ENCODE results near the gene HKDC1. TPM values are rescaled to one million over a fixed set of nuclear protein-coding genes. Genes with fewer than 3 reads are reported as not detected.

Gene HKDC1
- total and polyA plus RNA-seq, 8 donors = 0.10 to 5.8 (median 0.29) TPM; not detected in 1

DNA sequence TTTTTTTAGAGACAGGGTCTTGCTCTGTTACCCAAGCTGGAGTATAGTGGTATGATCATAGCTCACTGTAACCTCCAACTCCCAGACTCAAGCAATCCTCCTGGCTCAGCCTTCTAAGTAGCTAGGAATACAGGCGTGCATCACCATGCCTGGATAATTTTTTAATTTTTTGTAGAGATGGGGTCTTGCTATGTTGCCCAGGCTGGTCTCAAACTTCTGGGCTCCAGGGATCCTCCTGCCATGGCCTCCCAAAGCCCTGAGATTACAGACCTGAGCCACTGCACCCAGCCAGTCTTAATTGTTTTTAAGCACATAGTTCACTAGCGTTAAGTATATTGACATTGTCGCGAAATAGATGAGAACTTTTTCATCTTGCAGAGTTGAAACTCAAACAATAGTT lies 38.1 kb upstream of the HKDC1 start:
- intact Hi-C loops (cut with DNase I; ENCODE audit: low total_unique reads) = no loop called here
- peaks cover 8 to 45% (median 43%) of the 10 kb centered on the region in 4 donors for H3K36me3 ChIP-seq
- H3K4me3 ChIP-seq = no peak overlapping the region
- no peaks in the 10 kb centered on the region for H3K9me3 ChIP-seq
- no peaks in the 10 kb centered on the region for H3K27me3 ChIP-seq
- TF ChIP-seq POLR2AphosphoS5 (IDR thresholded peaks at IDR 0.05) = no peak
- no peak for TF ChIP-seq EP300 (IDR thresholded peaks at IDR 0.05)
- TF ChIP-seq CTCF (IDR thresholded peaks at IDR 0.05) = no peak
- no peak for TF ChIP-seq POLR2A (IDR thresholded peaks at IDR 0.05)
- no peak overlapping the region for H3K27ac ChIP-seq
- 61 to 78% (median 70%) methylated on average over 4 of the region's 4 CpGs for WGBS, 5 donors
- peaks cover 15 to 42% (median 35%) of the 10 kb centered on the region in 4 donors for H3K4me1 ChIP-seq
- no peak for DNase-seq

DNA sequence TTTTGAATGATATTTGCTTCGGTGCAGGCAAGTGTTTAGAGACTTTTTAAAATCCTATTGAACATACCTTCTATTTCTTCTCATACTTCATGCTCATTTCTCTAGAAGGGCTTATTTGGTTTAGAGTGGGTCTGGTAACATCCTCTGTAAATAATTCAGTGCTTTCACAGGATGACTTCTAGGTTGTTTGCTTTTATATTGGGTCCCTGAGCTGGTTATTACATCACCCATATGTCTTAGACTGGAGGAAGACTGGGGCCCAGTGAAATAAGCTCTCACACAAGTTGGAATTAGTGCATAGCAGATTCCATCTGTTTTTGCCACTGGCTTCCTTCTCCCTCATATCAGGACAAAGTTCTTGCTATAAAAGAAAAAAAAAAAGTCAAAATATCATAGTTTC lies 33.6 kb upstream of the HKDC1 start:
- Histone ChIP-seq H3K27ac (no peak overlapping the region), H3K9me3 (no peaks in the 10 kb centered on the region), H3K4me3 (no peak overlapping the region), H3K4me1 (peaks cover 7 to 24% (median 16%) of the 10 kb centered on the region in 4 donors), H3K27me3 (no peaks in the 10 kb centered on the region), H3K36me3 (peaks cover 23 to 90% (median 89%) of the 10 kb centered on the region in 4 donors)
- TF ChIP-seq CTCF (IDR thresholded peaks at IDR 0.05) (no peak), EP300 (IDR thresholded peaks at IDR 0.05) (no peak), POLR2A (IDR thresholded peaks at IDR 0.05) (no peak), POLR2AphosphoS5 (IDR thresholded peaks at IDR 0.05) (no peak)
- WGBS, 5 donors = 91 to 100% (median 92%) methylated on average over 1 of the region's 1 CpG
- intact Hi-C loops (cut with DNase I; ENCODE audit: low total_unique reads) = no loop called here
- DNase-seq = no peak

GRCh38 chr10:69201045-69201444 lies 19.1 kb upstream of the HKDC1 start:
- no peak for TF ChIP-seq POLR2AphosphoS5 (IDR thresholded peaks at IDR 0.05)
- no peak for TF ChIP-seq EP300 (IDR thresholded peaks at IDR 0.05)
- no peak for TF ChIP-seq POLR2A (IDR thresholded peaks at IDR 0.05)
- Histone ChIP-seq H3K27me3 (no peaks in the 10 kb centered on the region), H3K4me3 (no peak overlapping the region), H3K27ac (no peak overlapping the region), H3K9me3 (no peaks in the 10 kb centered on the region), H3K36me3 (peaks cover 33 to 100% (median 98%) of the 10 kb centered on the region in 4 donors), H3K4me1 (peaks cover 0 to 5% (median 0%) of the 10 kb centered on the region in 4 donors)
- 81 to 93% (median 85%) methylated on average over 2 of the region's 2 CpGs for WGBS, 5 donors
- intact Hi-C loops (cut with DNase I; ENCODE audit: low total_unique reads) = no loop called here
- DNase-seq = no peak

DNA sequence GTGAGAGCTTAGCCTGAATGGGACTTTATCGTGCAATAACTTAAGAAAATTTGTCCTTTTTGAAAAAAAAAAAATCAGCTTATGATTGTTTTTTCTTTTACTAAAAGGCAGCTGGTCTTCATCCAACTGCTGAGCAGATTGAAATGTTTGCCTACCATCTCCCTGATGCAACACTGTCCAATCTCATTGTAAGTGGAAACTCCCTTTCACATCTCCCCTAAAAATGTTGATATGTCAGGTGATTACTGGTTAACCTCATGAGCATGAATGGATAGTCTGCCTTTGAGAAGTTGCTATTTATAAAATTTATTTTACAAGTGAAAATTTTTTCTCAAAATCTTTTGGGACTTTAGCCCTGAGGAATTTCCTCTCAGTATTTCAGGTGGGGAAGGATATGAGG lies 17.8 kb upstream of the HKDC1 start:
- no peak for TF ChIP-seq POLR2A (IDR thresholded peaks at IDR 0.05)
- no peak for TF ChIP-seq CTCF (IDR thresholded peaks at IDR 0.05)
- no peak for TF ChIP-seq POLR2AphosphoS5 (IDR thresholded peaks at IDR 0.05)
- TF ChIP-seq EP300 (IDR thresholded peaks at IDR 0.05) = no peak
- DNase-seq = no peak
- Histone ChIP-seq H3K27ac (peak overlapping the region in 1 of 5 donors; percentile 5), H3K36me3 (peaks cover 39 to 100% (median 98%) of the 10 kb centered on the region in 4 donors), H3K9me3 (no peaks in the 10 kb centered on the region), H3K4me1 (peaks cover 0 to 5% (median 0%) of the 10 kb centered on the region in 4 donors), H3K27me3 (no peaks in the 10 kb centered on the region), H3K4me3 (no peak overlapping the region)
- intact Hi-C loops (cut with DNase I; ENCODE audit: low total_unique reads) = no loop called here
- 83 to 95% (median 93%) methylated on average over 1 of the region's 1 CpG for WGBS, 5 donors

DNA sequence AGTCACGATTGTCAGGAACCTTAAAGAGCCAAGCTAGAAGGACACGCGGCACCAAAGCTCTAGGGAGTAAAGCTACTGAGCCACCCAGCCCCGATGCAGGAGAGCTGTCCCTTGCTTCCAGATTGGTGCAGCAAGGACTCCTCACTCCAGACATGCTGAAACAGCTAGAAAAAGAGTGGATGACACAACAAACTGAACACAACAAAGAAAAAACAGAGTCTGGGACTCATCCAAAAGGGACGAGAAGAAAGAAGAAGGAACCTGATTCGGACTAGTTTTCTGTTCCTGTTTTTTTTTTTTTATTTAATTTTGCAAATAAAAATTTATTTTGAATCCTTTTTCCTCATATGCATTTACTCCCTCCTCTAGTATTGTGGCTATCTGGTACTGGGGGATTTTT lies 11.4 kb upstream of the HKDC1 start:
- 84 to 92% (median 89%) methylated on average over 6 of the region's 6 CpGs for WGBS, 5 donors
- no peaks in the 10 kb centered on the region for H3K9me3 ChIP-seq
- no peak overlapping the region for H3K27ac ChIP-seq
- DNase-seq = no peak
- H3K27me3 ChIP-seq = no peaks in the 10 kb centered on the region
- H3K36me3 ChIP-seq = peaks cover 29 to 63% (median 58%) of the 10 kb centered on the region in 4 donors
- H3K4me3 ChIP-seq = no peak overlapping the region
- no peak for TF ChIP-seq POLR2A (IDR thresholded peaks at IDR 0.05)
- no peak for TF ChIP-seq POLR2AphosphoS5 (IDR thresholded peaks at IDR 0.05)
- TF ChIP-seq CTCF (IDR thresholded peaks at IDR 0.05) = no peak
- no peak for TF ChIP-seq EP300 (IDR thresholded peaks at IDR 0.05)
- intact Hi-C loops (cut with DNase I; ENCODE audit: low total_unique reads) = no loop called here
- peaks cover 0 to 10% (median 0%) of the 10 kb centered on the region in 4 donors for H3K4me1 ChIP-seq
